ENCODE measurements around the gene VPS41.

The VPS41 gene

DNA sequence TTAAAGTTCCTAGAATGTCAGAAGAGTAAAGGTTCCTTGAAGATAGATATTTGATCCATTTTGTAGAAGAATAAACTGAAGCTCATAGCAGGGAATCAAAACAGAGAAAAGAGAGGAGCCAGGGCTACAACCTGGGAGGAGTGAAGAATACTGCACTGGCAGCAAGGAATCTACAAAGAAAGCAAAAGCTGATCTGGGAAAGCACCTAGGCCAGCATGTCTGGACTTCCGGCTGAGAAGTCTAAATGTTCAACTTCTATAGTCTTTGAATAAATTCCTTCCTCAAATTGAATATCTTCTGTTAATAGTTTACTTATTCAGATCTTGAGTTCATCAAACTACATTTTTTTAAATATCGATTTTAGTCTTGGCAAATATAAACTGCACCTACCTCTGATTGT is 78.2 kb downstream of the VPS41 start:
- Histone ChIP-seq H3F3A (ENCODE audit: low read depth) (no peaks in the 10 kb centered on the region), H3K9me3 (ENCODE audit: insufficient read depth, low read depth, low read length) (no peaks in the 10 kb centered on the region), H3K4me1 (ENCODE audit: insufficient read depth, low read length, poor library complexity, severe bottlenecking) (no peaks in the 10 kb centered on the region), H3K79me2 (ENCODE audit: insufficient read depth, low read length) (no peaks in the 10 kb centered on the region), H4K20me1 (ENCODE audit: insufficient read depth, low read length, poor library complexity, severe bottlenecking) (no peaks in the 10 kb centered on the region), H2AFZ (ENCODE audit: low read length) (no peak overlapping the region), H3K4me2 (ENCODE audit: low read depth, low read length, poor library complexity, severe bottlenecking) (no peak overlapping the region), H3K4me3 (ENCODE audit: low read length, poor library complexity, severe bottlenecking) (no peak overlapping the region), H3K9ac (ENCODE audit: low read depth, low read length, poor library complexity, severe bottlenecking) (no peak overlapping the region), H3K36me3 (ENCODE audit: insufficient read depth, low read length) (peaks cover 5% of the 10 kb centered on the region; the same call in 1 of the 2 replicates), H3K27me3 (ENCODE audit: insufficient read depth, low read length, poor library complexity, severe bottlenecking) (no peaks in the 10 kb centered on the region), H3K9me2 (replicated peaks; ENCODE audit: low read depth, low read length) (no peaks in the 10 kb centered on the region)
- TF ChIP-seq, protein P1, sequence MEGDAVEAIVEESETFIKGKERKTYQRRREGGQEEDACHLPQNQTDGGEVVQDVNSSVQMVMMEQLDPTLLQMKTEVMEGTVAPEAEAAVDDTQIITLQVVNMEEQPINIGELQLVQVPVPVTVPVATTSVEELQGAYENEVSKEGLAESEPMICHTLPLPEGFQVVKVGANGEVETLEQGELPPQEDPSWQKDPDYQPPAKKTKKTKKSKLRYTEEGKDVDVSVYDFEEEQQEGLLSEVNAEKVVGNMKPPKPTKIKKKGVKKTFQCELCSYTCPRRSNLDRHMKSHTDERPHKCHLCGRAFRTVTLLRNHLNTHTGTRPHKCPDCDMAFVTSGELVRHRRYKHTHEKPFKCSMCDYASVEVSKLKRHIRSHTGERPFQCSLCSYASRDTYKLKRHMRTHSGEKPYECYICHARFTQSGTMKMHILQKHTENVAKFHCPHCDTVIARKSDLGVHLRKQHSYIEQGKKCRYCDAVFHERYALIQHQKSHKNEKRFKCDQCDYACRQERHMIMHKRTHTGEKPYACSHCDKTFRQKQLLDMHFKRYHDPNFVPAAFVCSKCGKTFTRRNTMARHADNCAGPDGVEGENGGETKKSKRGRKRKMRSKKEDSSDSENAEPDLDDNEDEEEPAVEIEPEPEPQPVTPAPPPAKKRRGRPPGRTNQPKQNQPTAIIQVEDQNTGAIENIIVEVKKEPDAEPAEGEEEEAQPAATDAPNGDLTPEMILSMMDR (conservative IDR thresholded peaks at IDR 0.05; ENCODE audit: low read length): no peak
- no peak for TF ChIP-seq EZH2phosphoT487 (IDR thresholded peaks at IDR 0.05; ENCODE audit: borderline replicate concordance)

DNA sequence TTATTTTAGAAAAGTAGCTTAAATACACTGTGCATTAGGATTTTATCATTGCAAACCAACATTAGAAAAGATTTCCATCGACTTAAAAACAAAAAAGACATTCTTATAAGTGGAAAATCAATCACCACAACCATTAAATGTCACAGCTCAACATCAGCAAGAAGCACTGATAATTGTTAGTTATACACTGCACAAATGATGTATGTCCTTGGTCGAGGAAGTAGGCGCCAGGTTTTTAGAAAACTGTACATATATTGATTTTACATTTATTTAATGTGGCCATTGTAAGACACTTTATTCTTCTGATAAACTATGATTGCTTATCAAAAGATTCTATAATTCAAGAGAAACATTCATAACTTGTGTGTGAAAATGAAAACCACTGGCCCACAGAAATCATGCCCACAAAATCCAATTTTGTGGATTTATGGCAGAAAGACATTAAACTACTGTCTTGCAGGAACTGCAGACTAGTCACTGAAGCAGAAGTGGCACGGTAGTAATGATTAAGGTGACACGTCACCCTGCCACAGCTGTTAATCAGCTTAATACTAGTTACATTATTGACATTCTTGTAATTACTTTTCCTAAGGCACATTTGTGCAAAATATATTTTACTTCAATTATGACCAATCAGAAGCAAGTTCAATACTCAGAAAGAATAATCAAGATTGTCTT is 79.4 kb downstream of the VPS41 start:
- Histone ChIP-seq H3K4me2 (ENCODE audit: low read depth, low read length, poor library complexity, severe bottlenecking) (no peak overlapping the region), H3K4me3 (ENCODE audit: low read length, poor library complexity, severe bottlenecking) (no peak overlapping the region), H3F3A (ENCODE audit: low read depth) (no peaks in the 10 kb centered on the region), H3K27me3 (ENCODE audit: insufficient read depth, low read length, poor library complexity, severe bottlenecking) (no peaks in the 10 kb centered on the region), H3K9me3 (ENCODE audit: insufficient read depth, low read depth, low read length) (no peaks in the 10 kb centered on the region), H3K4me1 (ENCODE audit: insufficient read depth, low read length, poor library complexity, severe bottlenecking) (no peaks in the 10 kb centered on the region), H3K9me2 (replicated peaks; ENCODE audit: low read depth, low read length) (no peaks in the 10 kb centered on the region), H3K36me3 (ENCODE audit: insufficient read depth, low read length) (peaks cover 5% of the 10 kb centered on the region; the same call in 1 of the 2 replicates), H3K79me2 (ENCODE audit: insufficient read depth, low read length) (no peaks in the 10 kb centered on the region), H2AFZ (ENCODE audit: low read length) (no peak overlapping the region), H3K9ac (ENCODE audit: low read depth, low read length, poor library complexity, severe bottlenecking) (no peak overlapping the region), H4K20me1 (ENCODE audit: insufficient read depth, low read length, poor library complexity, severe bottlenecking) (no peaks in the 10 kb centered on the region)
- TF ChIP-seq EZH2phosphoT487 (IDR thresholded peaks at IDR 0.05; ENCODE audit: borderline replicate concordance): no peak
- TF ChIP-seq, protein P1 (conservative IDR thresholded peaks at IDR 0.05; ENCODE audit: low read length): no peak

DNA sequence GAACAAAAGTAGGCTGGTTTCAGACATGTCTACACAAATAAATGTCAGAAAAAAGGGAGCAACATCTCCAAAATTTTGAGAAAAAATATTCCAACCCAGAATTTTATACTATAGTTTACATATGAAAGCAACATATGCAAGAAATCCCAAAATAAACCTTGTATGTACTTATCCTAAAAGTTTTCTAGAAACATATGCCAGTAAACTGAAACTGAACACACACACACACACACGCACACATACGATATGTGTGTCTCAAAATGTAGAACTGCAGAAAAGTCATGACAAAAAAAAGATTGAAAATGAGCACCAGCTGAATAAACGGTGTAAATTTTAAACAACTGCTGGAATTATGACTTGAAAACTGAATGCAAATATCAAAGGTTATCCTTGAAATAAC is 81.0 kb downstream of the VPS41 start:
- H2AFZ ChIP-seq (ENCODE audit: low read length): no peak overlapping the region
- H3K4me1 ChIP-seq (ENCODE audit: insufficient read depth, low read length, poor library complexity, severe bottlenecking): no peaks in the 10 kb centered on the region
- H3F3A ChIP-seq (ENCODE audit: low read depth): no peaks in the 10 kb centered on the region
- no peak overlapping the region for H3K4me3 ChIP-seq (ENCODE audit: low read length, poor library complexity, severe bottlenecking)
- H3K36me3 ChIP-seq (ENCODE audit: insufficient read depth, low read length): peaks cover 5% of the 10 kb centered on the region; the same call in 1 of the 2 replicates
- no peaks in the 10 kb centered on the region for H4K20me1 ChIP-seq (ENCODE audit: insufficient read depth, low read length, poor library complexity, severe bottlenecking)
- no peak overlapping the region for H3K4me2 ChIP-seq (ENCODE audit: low read depth, low read length, poor library complexity, severe bottlenecking)
- H3K27me3 ChIP-seq (ENCODE audit: insufficient read depth, low read length, poor library complexity, severe bottlenecking): no peaks in the 10 kb centered on the region
- TF ChIP-seq EZH2phosphoT487 (IDR thresholded peaks at IDR 0.05; ENCODE audit: borderline replicate concordance): no peak
- TF ChIP-seq, protein P1 (conservative IDR thresholded peaks at IDR 0.05; ENCODE audit: low read length): no peak
- H3K79me2 ChIP-seq (ENCODE audit: insufficient read depth, low read length): no peaks in the 10 kb centered on the region
- no peaks in the 10 kb centered on the region for H3K9me2 ChIP-seq (replicated peaks; ENCODE audit: low read depth, low read length)
- H3K9me3 ChIP-seq (ENCODE audit: insufficient read depth, low read depth, low read length): no peaks in the 10 kb centered on the region
- H3K9ac ChIP-seq (ENCODE audit: low read depth, low read length, poor library complexity, severe bottlenecking): no peak overlapping the region

All from Loucy (cell line).